ENCODE results near the gene SLC22A23.

The SLC22A23 gene

DNA sequence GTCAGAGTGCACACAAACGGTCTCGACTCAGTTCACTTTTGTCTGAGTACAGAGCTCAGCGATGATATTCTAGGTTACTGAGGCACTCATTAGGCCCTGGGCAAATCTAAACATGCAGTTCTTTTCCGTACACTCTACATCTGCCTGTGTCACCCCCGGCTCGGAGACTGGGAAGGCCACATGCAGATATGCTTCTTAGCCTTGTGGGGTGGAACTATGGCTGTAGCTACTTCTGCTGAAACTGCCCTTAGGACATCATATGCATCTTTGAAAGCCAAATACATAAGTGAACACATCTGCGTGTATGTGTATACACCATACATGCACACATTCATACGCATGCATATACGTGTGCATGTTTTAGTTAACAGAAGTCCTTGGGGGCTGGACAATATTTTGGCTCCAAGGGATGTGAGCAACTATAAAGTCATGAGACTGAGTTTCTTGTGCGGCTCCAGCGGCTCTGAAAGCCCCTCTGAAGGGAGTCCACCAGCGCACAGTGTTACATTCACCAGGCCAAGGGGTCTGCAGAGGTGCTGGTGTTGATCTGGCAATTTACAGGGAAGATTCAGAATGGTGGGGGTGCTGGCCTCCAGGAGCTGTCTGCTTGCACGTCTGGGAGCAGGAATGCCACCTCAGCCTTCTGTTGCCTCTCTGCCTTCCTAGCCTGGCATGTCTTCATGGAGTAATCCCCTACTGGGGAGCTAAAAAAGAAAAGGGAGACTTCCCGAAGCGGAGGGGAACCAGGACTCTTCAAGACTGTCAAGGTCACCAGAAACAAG, 166.5 kb downstream of the SLC22A23 start:
- H3K27me3 ChIP-seq (replicated peaks; ENCODE audit: control insufficient read depth, insufficient read depth, low read length) = no peaks in the 10 kb centered on the region; the same call in 1 of the 2 replicates
- TF ChIP-seq CTCF (IDR thresholded peaks at IDR 0.05; ENCODE audit: insufficient read depth, low read length, poor library complexity, severe bottlenecking) = no peak
- H3K4me3 ChIP-seq (replicated peaks; ENCODE audit: low read depth, low read length) = no peak overlapping the region
- H3K36me3 ChIP-seq (ENCODE audit: control insufficient read depth, insufficient read depth, low read length) = no peaks in the 10 kb centered on the region
- no peak for DNase-seq (ENCODE audit: extremely low read depth, insufficient read length)

DNA sequence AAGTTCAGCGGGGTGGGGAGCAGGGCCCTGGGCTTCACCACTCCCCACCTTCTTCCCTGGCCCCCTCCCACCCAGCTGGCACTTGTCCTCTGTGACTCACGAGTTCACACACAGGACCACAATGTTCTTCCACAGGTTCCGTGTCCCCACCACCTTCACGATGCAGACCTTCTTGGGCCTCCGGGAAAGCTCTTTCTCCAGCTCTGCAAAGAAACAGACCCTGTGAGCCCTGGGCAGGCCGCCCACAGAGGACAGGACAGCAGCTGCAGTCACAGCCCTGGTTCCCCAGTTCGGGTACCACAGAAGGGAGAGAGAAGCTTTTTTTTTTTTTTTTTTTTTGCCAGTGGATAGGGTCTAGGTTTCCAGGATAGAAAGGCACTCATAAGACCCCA, 167.2 kb downstream of the SLC22A23 start:
- no peak for DNase-seq (ENCODE audit: extremely low read depth, insufficient read length)
- Histone ChIP-seq H3K4me3 (replicated peaks; ENCODE audit: low read depth, low read length) (no peak overlapping the region), H3K36me3 (ENCODE audit: control insufficient read depth, insufficient read depth, low read length) (no peaks in the 10 kb centered on the region), H3K27me3 (replicated peaks; ENCODE audit: control insufficient read depth, insufficient read depth, low read length) (no peaks in the 10 kb centered on the region; the same call in 1 of the 2 replicates)
- no peak for TF ChIP-seq CTCF (IDR thresholded peaks at IDR 0.05; ENCODE audit: insufficient read depth, low read length, poor library complexity, severe bottlenecking)

- no peaks in the 10 kb centered on the region for H3K36me3 ChIP-seq (ENCODE audit: control insufficient read depth, insufficient read depth, low read length)
- no peak for TF ChIP-seq CTCF (IDR thresholded peaks at IDR 0.05; ENCODE audit: insufficient read depth, low read length, poor library complexity, severe bottlenecking)
- no peaks in the 10 kb centered on the region; the same call in 1 of the 2 replicates for H3K27me3 ChIP-seq (replicated peaks; ENCODE audit: control insufficient read depth, insufficient read depth, low read length)
These were observed 167.9 kb downstream of the SLC22A23 start for GRCh38 chr6:3288711-3289663.

GRCh38 chr6:3287976-3288707, 168.7 kb downstream of the SLC22A23 start:
- no peak for DNase-seq (ENCODE audit: extremely low read depth, insufficient read length)
- TF ChIP-seq CTCF (IDR thresholded peaks at IDR 0.05; ENCODE audit: insufficient read depth, low read length, poor library complexity, severe bottlenecking) = no peak
- Histone ChIP-seq H3K4me3 (replicated peaks; ENCODE audit: low read depth, low read length) (no peak overlapping the region), H3K27me3 (replicated peaks; ENCODE audit: control insufficient read depth, insufficient read depth, low read length) (no peaks in the 10 kb centered on the region; the same call in 1 of the 2 replicates), H3K36me3 (ENCODE audit: control insufficient read depth, insufficient read depth, low read length) (no peaks in the 10 kb centered on the region)

More at GRCh38 chr6:3288711-3289663, 167.9 kb downstream of the SLC22A23 start:
- no peak for DNase-seq (ENCODE audit: extremely low read depth, insufficient read length)
- no peak overlapping the region for H3K4me3 ChIP-seq (replicated peaks; ENCODE audit: low read depth, low read length)

GRCh38 chr6:3287308-3287707, 169.5 kb downstream of the SLC22A23 start:
- TF ChIP-seq CTCF (IDR thresholded peaks at IDR 0.05; ENCODE audit: insufficient read depth, low read length, poor library complexity, severe bottlenecking) = no peak
- DNase-seq (ENCODE audit: extremely low read depth, insufficient read length) = no peak
- Histone ChIP-seq H3K27me3 (replicated peaks; ENCODE audit: control insufficient read depth, insufficient read depth, low read length) (no peaks in the 10 kb centered on the region; the same call in 1 of the 2 replicates), H3K36me3 (ENCODE audit: control insufficient read depth, insufficient read depth, low read length) (no peaks in the 10 kb centered on the region), H3K4me3 (replicated peaks; ENCODE audit: low read depth, low read length) (no peak overlapping the region)
